GM23338 (cell line): ENCODE results near the gene OBSCN. TPM values are rescaled to one million over a fixed set of nuclear protein-coding genes. Genes with fewer than 3 reads are reported as not detected.

Experiments
- ATAC-seq: fragments of 200-7000 bp; cut with Tn5 transposase; 3 replicates; pipeline ENCODE4 v1.9.1; 2020
- DNase-seq: peaks from one replicate; pipeline ENCODE4 v3.0.0-alpha.2; 2015; ENCODE audit warnings: low spot score
- H2AFZ ChIP-seq: fragments of 200-600 bp; sonication (generic); 2 replicates; pipeline ENCODE4 v1.8.0; 2016; ENCODE audit warnings: antibody characterized with exemption, mild to moderate bottlenecking, moderate library complexity
- H3F3A ChIP-seq: fragments of 200-600 bp; sonication (generic); replicated peaks from 2 replicates; pipeline ENCODE4 v1.8.0; 2017; ENCODE audit warnings: antibody characterized with exemption, mixed run types, low read depth
- H3K27ac ChIP-seq: fragments of 200-600 bp; sonication (generic); 2 replicates; pipeline ENCODE4 v1.6.1; 2016; ENCODE audit warnings: low read depth
- H3K27me3 ChIP-seq: fragments of 200-600 bp; sonication (generic); 2 replicates; pipeline ENCODE4 v1.8.0; 2016; ENCODE audit warnings: mild to moderate bottlenecking, mixed run types, moderate library complexity; ENCODE audit not compliant: insufficient read depth
- H3K36me3 ChIP-seq: fragments of 200-600 bp; sonication (generic); 2 replicates; pipeline ENCODE4 v1.8.0; 2016; ENCODE audit warnings: mild to moderate bottlenecking; ENCODE audit not compliant: insufficient read depth
- H3K4me1 ChIP-seq: fragments of 200-600 bp; sonication (generic); 2 replicates; pipeline ENCODE4 v1.8.0; 2016; ENCODE audit warnings: mild to moderate bottlenecking, moderate library complexity; ENCODE audit not compliant: insufficient read depth
- H3K4me2 ChIP-seq: fragments of 200-600 bp; sonication (generic); 2 replicates; pipeline ENCODE4 v1.7.1; 2017; ENCODE audit warnings: mixed run types
- H3K4me3 ChIP-seq: fragments of 200-600 bp; sonication (generic); 2 replicates; pipeline ENCODE4 v1.6.1; 2016; ENCODE audit warnings: mixed run types
- H3K79me2 ChIP-seq: fragments of 200-600 bp; sonication (generic); replicated peaks from 2 replicates; pipeline ENCODE4 v1.8.0; 2017; ENCODE audit warnings: mild to moderate bottlenecking; ENCODE audit not compliant: insufficient read depth
- H3K9me2 ChIP-seq: fragments of 200-600 bp; sonication (generic); 2 replicates; pipeline ENCODE4 v1.8.0; 2017; ENCODE audit not compliant: insufficient read depth
- H4K20me1 ChIP-seq: fragments of 200-600 bp; sonication (generic); replicated peaks from 2 replicates; pipeline ENCODE4 v1.8.0; 2017; ENCODE audit warnings: mild to moderate bottlenecking; ENCODE audit not compliant: insufficient read depth
- H3K27ac Mint-ChIP-seq: 2 replicates; pipeline ENCODE4 v1.8.0; 2020; ENCODE audit warnings: inconsistent platforms, mild to moderate bottlenecking, moderate library complexity, mixed read lengths
- H3K27me3 Mint-ChIP-seq: 3 replicates; pipeline ENCODE4 v1.8.0; 2022; ENCODE audit warnings: low read depth, mild to moderate bottlenecking, moderate library complexity, mixed read lengths, inconsistent platforms; ENCODE audit not compliant: insufficient read depth, poor library complexity
- H3K36me3 Mint-ChIP-seq: 3 replicates; pipeline ENCODE4 v1.8.0; 2021; ENCODE audit warnings: low read depth, mild to moderate bottlenecking, inconsistent platforms, moderate library complexity, mixed read lengths
- H3K4me1 Mint-ChIP-seq: 3 replicates; pipeline ENCODE4 v1.8.0; 2020; ENCODE audit warnings: mild to moderate bottlenecking, inconsistent platforms, mixed read lengths
- H3K4me3 Mint-ChIP-seq: 3 replicates; pipeline ENCODE4 v1.8.0; 2021; ENCODE audit warnings: moderate library complexity, mild to moderate bottlenecking, inconsistent platforms, mixed read lengths
- H3K9me3 Mint-ChIP-seq: 3 replicates; pipeline ENCODE4 v1.8.0; 2020; ENCODE audit warnings: moderate library complexity, mild to moderate bottlenecking, inconsistent platforms, mixed read lengths
- CREB1 ChIP-seq: fragments of 250-450 bp; sonication (Bioruptor Pico); IDR thresholded peaks from 2 replicates; pipeline ENCODE4 v1.5.0; 2020; ENCODE audit warnings: low read depth, mild to moderate bottlenecking, moderate library complexity
- EZH2 ChIP-seq: fragments of 200-600 bp; sonication (generic); IDR thresholded peaks from one replicate; pipeline ENCODE4 v1.8.0; 2017; ENCODE audit warnings: antibody characterized with exemption, mild to moderate bottlenecking, low read depth; ENCODE audit not compliant: unreplicated experiment
- JUNB ChIP-seq: IDR thresholded peaks from one replicate; pipeline ENCODE4 v1.6.1; 2016; ENCODE audit warnings: antibody characterized with exemption; ENCODE audit not compliant: unreplicated experiment
- NANOG ChIP-seq: IDR thresholded peaks from 2 replicates; pipeline ENCODE4 v1.6.1; 2016; ENCODE audit warnings: antibody characterized with exemption, borderline replicate concordance
- POLR2AphosphoS5 ChIP-seq: IDR thresholded peaks from 2 replicates; pipeline ENCODE4 v1.6.1; 2016; ENCODE audit warnings: antibody characterized with exemption, low read depth
- STAT1 ChIP-seq: IDR thresholded peaks from one replicate; pipeline ENCODE4 v1.6.1; 2016; ENCODE audit warnings: antibody characterized with exemption; ENCODE audit not compliant: unreplicated experiment
- polyA plus RNA-seq: library from polyadenylated mRNA; unstranded; fragments of >200 nt; fragmentation: Nextera tagmentation; extraction: Ambion mirVana; gene quantifications from 2 replicates; pipeline ENCODE4 v1.2.1, GENCODE V29; 2016
- total RNA-seq: library from RNA; depleted of rRNA; stranded (reverse); fragments of >200 nt; shearing (Covaris generic); gene quantifications from 2 replicates; pipeline ENCODE4 v1.2.3, GENCODE V29; 2014
- TF ChIP-seq, protein P1 (sequence below): fragments of 250-450 bp; sonication (Bioruptor Pico); IDR thresholded peaks from 2 replicates; pipeline ENCODE4 v1.5.0; 2020; ENCODE audit warnings: mild to moderate bottlenecking, moderate library complexity
- TF ChIP-seq, protein P2 (sequence below): IDR thresholded peaks from one replicate; pipeline ENCODE4 v1.6.1; 2018; ENCODE audit warnings: antibody characterized with exemption; ENCODE audit not compliant: unreplicated experiment
- TF ChIP-seq, protein P3 (sequence below): IDR thresholded peaks from 2 replicates; pipeline ENCODE4 v1.6.1; 2016; ENCODE audit warnings: antibody characterized with exemption
- TF ChIP-seq, protein P4 (sequence below), 2 experiments: fragments of 200-600 bp in 1 of 2; sonication (generic) in 1 of 2; conservative IDR thresholded peaks; 2 replicates each; pipeline versions ENCODE4 v1.5.1 to v1.6.1; 2016 to 2017; ENCODE audit warnings: antibody characterized with exemption in 2 of 2, low read depth in 2 of 2, mild to moderate bottlenecking in 2 of 2, moderate library complexity in 1 of 2

The OBSCN gene
- total and polyA plus RNA-seq, 2 experiments from 2014 or later, result 8.4 to 38.5 TPM

DNA sequence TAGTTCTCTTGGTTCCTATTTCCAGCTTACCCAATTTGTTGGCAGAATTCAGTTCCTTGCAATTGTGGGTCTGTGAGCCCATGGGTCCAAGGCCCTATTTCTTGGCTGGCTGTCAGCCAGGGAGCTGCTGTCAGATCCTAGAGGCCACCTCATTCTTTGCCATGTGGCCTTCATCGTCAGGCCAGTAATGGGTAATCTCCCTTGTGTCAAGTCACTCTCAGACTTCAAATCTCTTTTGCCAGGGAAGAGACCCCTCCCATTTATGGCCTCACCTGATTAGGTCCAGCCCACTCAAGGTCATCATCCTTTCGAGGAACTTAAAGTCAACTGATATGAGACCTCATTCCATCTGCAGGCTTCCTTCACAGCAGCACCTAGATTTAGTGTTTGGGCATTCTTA, 17.9 kb downstream of the OBSCN start (continued):
- TF ChIP-seq, protein P1, sequence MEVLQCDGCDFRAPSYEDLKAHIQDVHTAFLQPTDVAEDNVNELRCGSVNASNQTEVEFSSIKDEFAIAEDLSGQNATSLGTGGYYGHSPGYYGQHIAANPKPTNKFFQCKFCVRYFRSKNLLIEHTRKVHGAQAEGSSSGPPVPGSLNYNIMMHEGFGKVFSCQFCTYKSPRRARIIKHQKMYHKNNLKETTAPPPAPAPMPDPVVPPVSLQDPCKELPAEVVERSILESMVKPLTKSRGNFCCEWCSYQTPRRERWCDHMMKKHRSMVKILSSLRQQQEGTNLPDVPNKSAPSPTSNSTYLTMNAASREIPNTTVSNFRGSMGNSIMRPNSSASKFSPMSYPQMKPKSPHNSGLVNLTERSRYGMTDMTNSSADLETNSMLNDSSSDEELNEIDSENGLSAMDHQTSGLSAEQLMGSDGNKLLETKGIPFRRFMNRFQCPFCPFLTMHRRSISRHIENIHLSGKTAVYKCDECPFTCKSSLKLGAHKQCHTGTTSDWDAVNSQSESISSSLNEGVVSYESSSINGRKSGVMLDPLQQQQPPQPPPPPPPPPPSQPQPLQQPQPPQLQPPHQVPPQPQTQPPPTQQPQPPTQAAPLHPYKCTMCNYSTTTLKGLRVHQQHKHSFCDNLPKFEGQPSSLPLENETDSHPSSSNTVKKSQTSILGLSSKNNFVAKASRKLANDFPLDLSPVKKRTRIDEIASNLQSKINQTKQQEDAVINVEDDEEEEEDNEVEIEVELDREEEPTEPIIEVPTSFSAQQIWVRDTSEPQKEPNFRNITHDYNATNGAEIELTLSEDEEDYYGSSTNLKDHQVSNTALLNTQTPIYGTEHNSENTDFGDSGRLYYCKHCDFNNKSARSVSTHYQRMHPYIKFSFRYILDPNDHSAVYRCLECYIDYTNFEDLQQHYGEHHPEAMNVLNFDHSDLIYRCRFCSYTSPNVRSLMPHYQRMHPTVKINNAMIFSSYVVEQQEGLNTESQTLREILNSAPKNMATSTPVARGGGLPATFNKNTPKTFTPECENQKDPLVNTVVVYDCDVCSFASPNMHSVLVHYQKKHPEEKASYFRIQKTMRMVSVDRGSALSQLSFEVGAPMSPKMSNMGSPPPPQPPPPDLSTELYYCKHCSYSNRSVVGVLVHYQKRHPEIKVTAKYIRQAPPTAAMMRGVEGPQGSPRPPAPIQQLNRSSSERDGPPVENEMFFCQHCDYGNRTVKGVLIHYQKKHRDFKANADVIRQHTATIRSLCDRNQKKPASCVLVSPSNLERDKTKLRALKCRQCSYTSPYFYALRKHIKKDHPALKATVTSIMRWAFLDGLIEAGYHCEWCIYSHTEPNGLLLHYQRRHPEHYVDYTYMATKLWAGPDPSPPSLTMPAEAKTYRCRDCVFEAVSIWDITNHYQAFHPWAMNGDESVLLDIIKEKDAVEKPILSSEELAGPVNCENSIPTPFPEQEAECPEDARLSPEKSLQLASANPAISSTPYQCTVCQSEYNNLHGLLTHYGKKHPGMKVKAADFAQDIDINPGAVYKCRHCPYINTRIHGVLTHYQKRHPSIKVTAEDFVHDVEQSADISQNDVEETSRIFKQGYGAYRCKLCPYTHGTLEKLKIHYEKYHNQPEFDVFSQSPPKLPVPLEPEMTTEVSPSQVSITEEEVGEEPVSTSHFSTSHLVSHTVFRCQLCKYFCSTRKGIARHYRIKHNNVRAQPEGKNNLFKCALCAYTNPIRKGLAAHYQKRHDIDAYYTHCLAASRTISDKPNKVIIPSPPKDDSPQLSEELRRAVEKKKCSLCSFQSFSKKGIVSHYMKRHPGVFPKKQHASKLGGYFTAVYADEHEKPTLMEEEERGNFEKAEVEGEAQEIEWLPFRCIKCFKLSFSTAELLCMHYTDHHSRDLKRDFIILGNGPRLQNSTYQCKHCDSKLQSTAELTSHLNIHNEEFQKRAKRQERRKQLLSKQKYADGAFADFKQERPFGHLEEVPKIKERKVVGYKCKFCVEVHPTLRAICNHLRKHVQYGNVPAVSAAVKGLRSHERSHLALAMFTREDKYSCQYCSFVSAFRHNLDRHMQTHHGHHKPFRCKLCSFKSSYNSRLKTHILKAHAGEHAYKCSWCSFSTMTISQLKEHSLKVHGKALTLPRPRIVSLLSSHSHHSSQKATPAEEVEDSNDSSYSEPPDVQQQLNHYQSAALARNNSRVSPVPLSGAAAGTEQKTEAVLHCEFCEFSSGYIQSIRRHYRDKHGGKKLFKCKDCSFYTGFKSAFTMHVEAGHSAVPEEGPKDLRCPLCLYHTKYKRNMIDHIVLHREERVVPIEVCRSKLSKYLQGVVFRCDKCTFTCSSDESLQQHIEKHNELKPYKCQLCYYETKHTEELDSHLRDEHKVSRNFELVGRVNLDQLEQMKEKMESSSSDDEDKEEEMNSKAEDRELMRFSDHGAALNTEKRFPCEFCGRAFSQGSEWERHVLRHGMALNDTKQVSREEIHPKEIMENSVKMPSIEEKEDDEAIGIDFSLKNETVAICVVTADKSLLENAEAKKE, result no peak
- TF ChIP-seq, protein P2, sequence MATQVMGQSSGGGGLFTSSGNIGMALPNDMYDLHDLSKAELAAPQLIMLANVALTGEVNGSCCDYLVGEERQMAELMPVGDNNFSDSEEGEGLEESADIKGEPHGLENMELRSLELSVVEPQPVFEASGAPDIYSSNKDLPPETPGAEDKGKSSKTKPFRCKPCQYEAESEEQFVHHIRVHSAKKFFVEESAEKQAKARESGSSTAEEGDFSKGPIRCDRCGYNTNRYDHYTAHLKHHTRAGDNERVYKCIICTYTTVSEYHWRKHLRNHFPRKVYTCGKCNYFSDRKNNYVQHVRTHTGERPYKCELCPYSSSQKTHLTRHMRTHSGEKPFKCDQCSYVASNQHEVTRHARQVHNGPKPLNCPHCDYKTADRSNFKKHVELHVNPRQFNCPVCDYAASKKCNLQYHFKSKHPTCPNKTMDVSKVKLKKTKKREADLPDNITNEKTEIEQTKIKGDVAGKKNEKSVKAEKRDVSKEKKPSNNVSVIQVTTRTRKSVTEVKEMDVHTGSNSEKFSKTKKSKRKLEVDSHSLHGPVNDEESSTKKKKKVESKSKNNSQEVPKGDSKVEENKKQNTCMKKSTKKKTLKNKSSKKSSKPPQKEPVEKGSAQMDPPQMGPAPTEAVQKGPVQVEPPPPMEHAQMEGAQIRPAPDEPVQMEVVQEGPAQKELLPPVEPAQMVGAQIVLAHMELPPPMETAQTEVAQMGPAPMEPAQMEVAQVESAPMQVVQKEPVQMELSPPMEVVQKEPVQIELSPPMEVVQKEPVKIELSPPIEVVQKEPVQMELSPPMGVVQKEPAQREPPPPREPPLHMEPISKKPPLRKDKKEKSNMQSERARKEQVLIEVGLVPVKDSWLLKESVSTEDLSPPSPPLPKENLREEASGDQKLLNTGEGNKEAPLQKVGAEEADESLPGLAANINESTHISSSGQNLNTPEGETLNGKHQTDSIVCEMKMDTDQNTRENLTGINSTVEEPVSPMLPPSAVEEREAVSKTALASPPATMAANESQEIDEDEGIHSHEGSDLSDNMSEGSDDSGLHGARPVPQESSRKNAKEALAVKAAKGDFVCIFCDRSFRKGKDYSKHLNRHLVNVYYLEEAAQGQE, result no peak

DNA sequence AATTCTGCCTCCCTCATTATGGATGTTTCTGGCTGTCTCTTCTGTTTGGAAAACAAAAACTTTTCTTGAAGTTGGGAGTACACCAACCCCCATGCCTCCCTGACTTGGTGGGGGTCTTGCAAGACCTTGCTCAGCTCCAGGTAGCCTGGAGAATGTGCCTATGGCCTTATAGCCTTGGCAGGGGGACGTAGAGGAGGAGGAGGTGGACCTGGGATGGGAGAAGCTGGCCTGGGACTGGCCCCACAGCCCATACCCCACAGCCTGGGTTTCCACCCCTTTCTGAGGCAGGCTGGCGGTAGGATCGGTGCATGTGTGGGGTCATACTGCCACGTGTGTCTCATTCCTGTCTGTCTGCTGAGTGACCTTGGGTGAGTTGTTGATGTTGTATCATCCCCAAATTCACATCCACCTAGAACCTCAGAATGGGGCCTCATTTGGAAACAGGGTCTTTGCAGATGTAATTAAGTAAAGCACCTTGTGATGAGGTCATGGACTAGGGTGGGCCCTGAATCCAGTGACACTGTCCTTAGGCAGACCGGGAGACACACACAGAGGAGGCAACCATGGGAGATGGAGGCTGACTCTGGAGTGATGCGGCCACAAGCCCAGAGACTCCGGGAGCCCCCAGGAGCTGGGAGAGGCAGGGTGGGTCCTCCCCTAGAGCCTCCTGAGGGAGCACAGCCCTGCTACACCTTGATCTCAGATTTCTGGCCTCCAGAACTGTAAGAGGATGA, 18.5 kb downstream of the OBSCN start:
- Mint-ChIP-seq H3K4me3 (no peak overlapping the region), H3K27ac (no peak overlapping the region), H3K36me3 (peaks cover 71% of the 10 kb centered on the region), H3K9me3 (no peaks in the 10 kb centered on the region), H3K27me3 (peaks cover 5% of the 10 kb centered on the region), H3K4me1 (no peaks in the 10 kb centered on the region)
- H3K36me3 ChIP-seq, result peaks cover 26% of the 10 kb centered on the region
- peaks cover 19% of the 10 kb centered on the region for H4K20me1 ChIP-seq
- ATAC-seq, result no peak
- TF ChIP-seq, protein P3, sequence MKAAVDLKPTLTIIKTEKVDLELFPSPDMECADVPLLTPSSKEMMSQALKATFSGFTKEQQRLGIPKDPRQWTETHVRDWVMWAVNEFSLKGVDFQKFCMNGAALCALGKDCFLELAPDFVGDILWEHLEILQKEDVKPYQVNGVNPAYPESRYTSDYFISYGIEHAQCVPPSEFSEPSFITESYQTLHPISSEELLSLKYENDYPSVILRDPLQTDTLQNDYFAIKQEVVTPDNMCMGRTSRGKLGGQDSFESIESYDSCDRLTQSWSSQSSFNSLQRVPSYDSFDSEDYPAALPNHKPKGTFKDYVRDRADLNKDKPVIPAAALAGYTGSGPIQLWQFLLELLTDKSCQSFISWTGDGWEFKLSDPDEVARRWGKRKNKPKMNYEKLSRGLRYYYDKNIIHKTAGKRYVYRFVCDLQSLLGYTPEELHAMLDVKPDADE, result no peak
- TF ChIP-seq EZH2 (no peak), NANOG (no peak), POLR2AphosphoS5 (no peak), JUNB (no peak), STAT1 (no peak), CREB1 (no peak)
- TF ChIP-seq, protein P4, sequence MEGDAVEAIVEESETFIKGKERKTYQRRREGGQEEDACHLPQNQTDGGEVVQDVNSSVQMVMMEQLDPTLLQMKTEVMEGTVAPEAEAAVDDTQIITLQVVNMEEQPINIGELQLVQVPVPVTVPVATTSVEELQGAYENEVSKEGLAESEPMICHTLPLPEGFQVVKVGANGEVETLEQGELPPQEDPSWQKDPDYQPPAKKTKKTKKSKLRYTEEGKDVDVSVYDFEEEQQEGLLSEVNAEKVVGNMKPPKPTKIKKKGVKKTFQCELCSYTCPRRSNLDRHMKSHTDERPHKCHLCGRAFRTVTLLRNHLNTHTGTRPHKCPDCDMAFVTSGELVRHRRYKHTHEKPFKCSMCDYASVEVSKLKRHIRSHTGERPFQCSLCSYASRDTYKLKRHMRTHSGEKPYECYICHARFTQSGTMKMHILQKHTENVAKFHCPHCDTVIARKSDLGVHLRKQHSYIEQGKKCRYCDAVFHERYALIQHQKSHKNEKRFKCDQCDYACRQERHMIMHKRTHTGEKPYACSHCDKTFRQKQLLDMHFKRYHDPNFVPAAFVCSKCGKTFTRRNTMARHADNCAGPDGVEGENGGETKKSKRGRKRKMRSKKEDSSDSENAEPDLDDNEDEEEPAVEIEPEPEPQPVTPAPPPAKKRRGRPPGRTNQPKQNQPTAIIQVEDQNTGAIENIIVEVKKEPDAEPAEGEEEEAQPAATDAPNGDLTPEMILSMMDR (conservative IDR thresholded peaks at IDR 0.05; ENCODE audit: low read depth in 2 of 2), result no peak
- no peak overlapping the region for H3K27ac ChIP-seq
- no peak overlapping the region for H3K4me3 ChIP-seq
- no peaks in the 10 kb centered on the region for H3K27me3 ChIP-seq
- H3F3A ChIP-seq, result no peaks in the 10 kb centered on the region
- no peak for DNase-seq
- H3K4me1 ChIP-seq, result no peaks in the 10 kb centered on the region
- no peaks in the 10 kb centered on the region for H3K9me2 ChIP-seq
- H3K4me2 ChIP-seq, result no peak overlapping the region
- H3K79me2 ChIP-seq, result no peaks in the 10 kb centered on the region; the same call in 1 of the 2 replicates
- H2AFZ ChIP-seq, result no peak overlapping the region
